H1 (cell line): Measurements from ENCODE around the gene ACER3. TPM values are rescaled to one million over a fixed set of nuclear protein-coding genes. Genes with fewer than 3 reads are reported as not detected.

ENCODE experiments used
- CBX5 ChIP-seq: fragments of 300-800, 300-1000 bp; sonication (generic); IDR thresholded peaks from 2 replicates; pipeline ENCODE4 v1.7.1; 2016; ENCODE audit warnings: antibody characterized with exemption, low read length, low read depth
- CBX8 ChIP-seq: fragments of 300-800, 300-1000 bp; sonication (generic); IDR thresholded peaks from 2 replicates; pipeline ENCODE4 v1.7.1; 2016; ENCODE audit warnings: low read depth, low read length, borderline replicate concordance
- CREB1 ChIP-seq: IDR thresholded peaks from 2 replicates; pipeline ENCODE4 v1.6.1; 2012; ENCODE audit warnings: inconsistent platforms
- EZH2 ChIP-seq: fragments of 200-600 bp; sonication (generic); IDR thresholded peaks from 2 replicates; pipeline ENCODE4 v1.7.1; 2012; ENCODE audit warnings: low read depth, mild to moderate bottlenecking, moderate library complexity, low read length, inconsistent platforms; ENCODE audit not compliant: severe bottlenecking
- GABPA ChIP-seq: IDR thresholded peaks from 2 replicates; pipeline ENCODE4 v1.6.1; 2011; ENCODE audit warnings: mild to moderate bottlenecking, low read length, moderate library complexity, borderline replicate concordance; ENCODE audit not compliant: insufficient read depth
- GTF2F1 ChIP-seq: IDR thresholded peaks from 2 replicates; pipeline ENCODE4 v1.6.1; 2012; ENCODE audit warnings: low read depth, low read length, improper control_type of control experiment, borderline replicate concordance
- KDM5A ChIP-seq: fragments of 200-600 bp; IDR thresholded peaks from 2 replicates; pipeline ENCODE4 v1.7.1; 2012; ENCODE audit warnings: mild to moderate bottlenecking, low read length, inconsistent platforms, mixed read lengths
- NANOG ChIP-seq: IDR thresholded peaks from 2 replicates; pipeline ENCODE4 v1.6.1; 2011; ENCODE audit warnings: low read length, low read depth, mild to moderate bottlenecking, inconsistent platforms; ENCODE audit not compliant: insufficient read depth, poor library complexity, severe bottlenecking
- POU5F1 ChIP-seq: IDR thresholded peaks from 2 replicates; pipeline ENCODE4 v1.6.1; 2011; ENCODE audit warnings: low read depth, mild to moderate bottlenecking, low read length, moderate library complexity
- RAD21 ChIP-seq, 2 experiments: IDR thresholded peaks in 1 of 2; conservative IDR thresholded peaks in 1 of 2; 2 replicates each; pipeline ENCODE4 v1.6.1; 2011; ENCODE audit warnings: low read depth in 2 of 2, low read length in 2 of 2, improper control_type of control experiment in 1 of 2, inconsistent platforms in 1 of 2, mild to moderate bottlenecking in 1 of 2, moderate library complexity in 1 of 2
- RBBP5 ChIP-seq: IDR thresholded peaks from 2 replicates; pipeline ENCODE4 v1.7.1; 2012; ENCODE audit warnings: low read depth, mild to moderate bottlenecking, inconsistent platforms, low read length, moderate library complexity, borderline replicate concordance
- SP1 ChIP-seq: IDR thresholded peaks from 2 replicates; pipeline ENCODE4 v1.6.1; 2011; ENCODE audit warnings: low read depth, low read length
- SRF ChIP-seq: IDR thresholded peaks from 2 replicates; pipeline ENCODE4 v1.6.1; 2011; ENCODE audit warnings: mild to moderate bottlenecking, low read depth, low read length, moderate library complexity
- TBP ChIP-seq: IDR thresholded peaks from 2 replicates; pipeline ENCODE4 v1.6.1; 2011; ENCODE audit warnings: low read depth, low read length, improper control_type of control experiment
- TCF12 ChIP-seq: IDR thresholded peaks from 2 replicates; pipeline ENCODE4 v1.6.1; 2011; ENCODE audit warnings: low read depth, mild to moderate bottlenecking, low read length
- YY1 ChIP-seq: IDR thresholded peaks from 2 replicates; pipeline ENCODE4 v1.6.1; 2011; ENCODE audit warnings: low read depth, mild to moderate bottlenecking, low read length
- ZNF274 ChIP-seq: IDR thresholded peaks from 2 replicates; pipeline ENCODE4 v1.7.0; 2012; ENCODE audit warnings: low read length, borderline replicate concordance; ENCODE audit errors: extremely low read depth
- polyA plus RNA-seq, 7 experiments: library from polyadenylated mRNA; depleted of rRNA in 3 of 7; stranded (reverse) in 5 of 7; unstranded in 2 of 7; fragments of >200 nt in 5 of 7; fragments of 200-250 nt in 2 of 7; gene quantifications; 1 replicate in 5 of 7; 2 replicates in 1 of 7; 4 replicates in 1 of 7; pipeline versions ENCODE4 v1.2.1 to v1.2.3, GENCODE V29; 2011 to 2013; ENCODE audit warnings: missing spikeins in 2 of 7, mixed read lengths in 2 of 7
- total RNA-seq: library from RNA; stranded (reverse); fragmentation: NEBNext Ultra II Directional; extraction: Animal tissue kit (Norgen Biotek cat#: 25700); gene quantifications from 2 replicates; pipeline ENCODE4 v1.2.1, GENCODE V29; 2021
- TF ChIP-seq, protein P1 (sequence below): IDR thresholded peaks from 2 replicates; pipeline ENCODE4 v1.6.1; 2012; ENCODE audit warnings: inconsistent platforms
- TF ChIP-seq, protein P2 (sequence below): IDR thresholded peaks from 2 replicates; pipeline ENCODE4 v1.6.1; 2012; ENCODE audit warnings: low read length, inconsistent platforms
- TF ChIP-seq, protein P3 (sequence below): IDR thresholded peaks from 2 replicates; pipeline ENCODE4 v1.6.1; 2011; ENCODE audit warnings: low read length, improper control_type of control experiment

Gene ACER3
- total and polyA plus RNA-seq, 2 of the 8 experiments (the other 6 are each of a cell fraction or from before 2014, with no cell fraction given) = 5.7 to 16.2 TPM

DNA sequence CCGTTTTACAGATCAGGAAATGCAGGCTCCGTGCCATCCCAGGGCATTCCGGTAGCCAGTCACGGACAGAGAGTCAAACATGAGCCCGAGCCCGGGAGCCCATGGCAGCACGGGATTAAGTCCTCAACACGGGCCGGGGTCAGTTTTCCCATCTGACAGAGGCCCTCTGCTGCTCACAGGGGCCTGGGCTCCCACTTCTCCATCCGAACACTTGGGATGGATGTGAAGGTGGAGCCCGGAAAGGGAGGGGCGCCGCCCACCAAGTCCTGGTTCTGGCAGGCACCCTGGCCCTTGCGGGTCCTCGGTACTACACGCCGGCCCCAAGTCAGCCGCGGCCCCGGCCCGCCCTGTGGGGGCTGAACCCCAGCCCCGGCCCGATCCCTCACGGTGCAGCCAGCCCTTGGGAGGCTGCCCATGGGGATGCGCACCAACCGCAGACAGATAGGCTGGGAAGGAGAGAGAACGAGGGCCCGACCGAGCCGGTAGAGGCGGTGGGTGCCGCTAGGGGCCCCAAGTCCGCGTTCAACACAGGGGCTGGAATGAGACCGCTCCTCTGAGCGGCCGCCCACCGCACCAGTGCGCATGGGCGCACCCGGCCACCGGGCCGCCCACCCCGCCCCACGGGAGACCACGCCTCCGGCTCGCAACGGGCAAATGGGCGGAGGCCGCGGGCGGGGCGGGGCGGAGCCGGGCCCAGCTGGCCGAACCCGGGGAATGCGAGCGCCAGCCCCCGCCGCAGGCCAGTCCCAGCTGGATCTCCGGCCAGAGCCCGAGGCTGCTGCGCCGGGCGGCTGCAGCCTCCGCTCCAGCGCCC, 205.7 kb downstream of the ACER3 start, which contains the start of gene CAPN5 (continued):
- TF ChIP-seq SRF = no peak
- TF ChIP-seq YY1 = no peak
- TF ChIP-seq, protein P1, sequence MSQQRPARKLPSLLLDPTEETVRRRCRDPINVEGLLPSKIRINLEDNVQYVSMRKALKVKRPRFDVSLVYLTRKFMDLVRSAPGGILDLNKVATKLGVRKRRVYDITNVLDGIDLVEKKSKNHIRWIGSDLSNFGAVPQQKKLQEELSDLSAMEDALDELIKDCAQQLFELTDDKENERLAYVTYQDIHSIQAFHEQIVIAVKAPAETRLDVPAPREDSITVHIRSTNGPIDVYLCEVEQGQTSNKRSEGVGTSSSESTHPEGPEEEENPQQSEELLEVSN = no peak
- TF ChIP-seq CBX8 = no peak
- no peak for TF ChIP-seq CBX5
- TF ChIP-seq, protein P2, sequence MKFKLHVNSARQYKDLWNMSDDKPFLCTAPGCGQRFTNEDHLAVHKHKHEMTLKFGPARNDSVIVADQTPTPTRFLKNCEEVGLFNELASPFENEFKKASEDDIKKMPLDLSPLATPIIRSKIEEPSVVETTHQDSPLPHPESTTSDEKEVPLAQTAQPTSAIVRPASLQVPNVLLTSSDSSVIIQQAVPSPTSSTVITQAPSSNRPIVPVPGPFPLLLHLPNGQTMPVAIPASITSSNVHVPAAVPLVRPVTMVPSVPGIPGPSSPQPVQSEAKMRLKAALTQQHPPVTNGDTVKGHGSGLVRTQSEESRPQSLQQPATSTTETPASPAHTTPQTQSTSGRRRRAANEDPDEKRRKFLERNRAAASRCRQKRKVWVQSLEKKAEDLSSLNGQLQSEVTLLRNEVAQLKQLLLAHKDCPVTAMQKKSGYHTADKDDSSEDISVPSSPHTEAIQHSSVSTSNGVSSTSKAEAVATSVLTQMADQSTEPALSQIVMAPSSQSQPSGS = no peak
- peak; percentile 59; the same call in 1 of the 2 replicates for TF ChIP-seq TBP
- no peak for TF ChIP-seq EZH2
- no peak for TF ChIP-seq KDM5A
- no peak for TF ChIP-seq GTF2F1
- TF ChIP-seq POU5F1 = no peak
- TF ChIP-seq, protein P3, sequence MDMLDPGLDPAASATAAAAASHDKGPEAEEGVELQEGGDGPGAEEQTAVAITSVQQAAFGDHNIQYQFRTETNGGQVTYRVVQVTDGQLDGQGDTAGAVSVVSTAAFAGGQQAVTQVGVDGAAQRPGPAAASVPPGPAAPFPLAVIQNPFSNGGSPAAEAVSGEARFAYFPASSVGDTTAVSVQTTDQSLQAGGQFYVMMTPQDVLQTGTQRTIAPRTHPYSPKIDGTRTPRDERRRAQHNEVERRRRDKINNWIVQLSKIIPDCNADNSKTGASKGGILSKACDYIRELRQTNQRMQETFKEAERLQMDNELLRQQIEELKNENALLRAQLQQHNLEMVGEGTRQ = no peak
- no peak for TF ChIP-seq SP1
- peak; percentile 29; the same call in 1 of the 2 replicates for TF ChIP-seq TCF12
- TF ChIP-seq CREB1 = no peak
- TF ChIP-seq ZNF274 = no peak
- peak; percentile 12; the same call in 1 of the 2 replicates for TF ChIP-seq RBBP5
- TF ChIP-seq RAD21 (IDR thresholded peaks at IDR 0.05 in 1 of 2, conservative IDR thresholded peaks at IDR 0.05 in 1 of 2; ENCODE audit: low read depth in 2 of 2, low read length in 2 of 2) = peak; percentile 31 to 40; a peak in 2 of 4 replicates
- no peak for TF ChIP-seq GABPA
- no peak for TF ChIP-seq NANOG
